Left lung (tissue), 10 donors: Measurements from ENCODE around the gene SETD5. TPM values are rescaled to one million over a fixed set of nuclear protein-coding genes. Genes with fewer than 3 reads are reported as not detected.

Experiments
- ATAC-seq: fragments of 200-7000 bp; cut with Tn5 transposase; one replicate; pipeline ENCODE4 v1.9.1; 2020; ENCODE audit warnings: moderate library complexity
- DNase-seq, 4 donors: peaks; one replicate each; pipeline ENCODE4 v3.0.0-alpha.2; 2013 to 2020
- H3K27ac ChIP-seq, 2 donors: fragments of 200-600 bp; sonication (generic) in 1 of 2; one replicate each; pipeline versions ENCODE4 v1.5.0 to v1.8.0; 2020 to 2021
- H3K27me3 ChIP-seq, 2 donors: fragments of 200-600 bp; sonication (generic) in 1 of 2; one replicate each; pipeline versions ENCODE4 v1.5.0 to v1.8.0; 2020 to 2021
- H3K36me3 ChIP-seq, 2 donors: fragments of 200-600 bp; sonication (generic) in 1 of 2; one replicate each; pipeline versions ENCODE4 v1.5.0 to v1.8.0; 2020 to 2021
- H3K4me1 ChIP-seq, 2 donors: fragments of 200-600 bp; one replicate each; pipeline ENCODE4 v1.8.0; 2021
- H3K4me3 ChIP-seq, 2 donors: fragments of 200-600 bp; sonication (generic) in 1 of 2; one replicate each; pipeline versions ENCODE4 v1.5.0 to v1.8.0; 2020 to 2021; ENCODE audit warnings: mild to moderate bottlenecking in 1 of 2
- H3K9me3 ChIP-seq, 2 donors: fragments of 200-600 bp; sonication (generic) in 1 of 2; one replicate each; pipeline versions ENCODE4 v1.5.0 to v1.8.0; 2020 to 2021
- intact Hi-C, 2 donors: fragments of 100-400 bp; cut with DNase I; formaldehyde crosslinking; loops; one replicate each; pipeline versions ENCODE4 v1.11.2 to v1.14.2; 2022
- polyA plus RNA-seq, 6 donors: library from polyadenylated mRNA; unstranded; fragments of 120-200 nt; gene quantifications; one replicate each; pipeline ENCODE4 v1.2.1, GENCODE V29; 2013; ENCODE audit not compliant: insufficient read length in 6 of 6
- total RNA-seq, 2 donors: library from RNA; stranded (reverse); fragmentation: NEBNext Ultra II Directional; extraction: Animal tissue kit (Norgen Biotek cat#: 25700); gene quantifications; one replicate each; pipeline ENCODE4 v1.2.1, GENCODE V29; 2021
- TF ChIP-seq, protein P1 (sequence below), 2 donors: fragments of 200-600 bp; sonication (generic) in 1 of 2; IDR thresholded peaks; one replicate each; pipeline versions ENCODE4 v1.5.0 to v1.8.0; 2021; ENCODE audit warnings: antibody characterized with exemption in 2 of 2
- donor health status: DM: no; HTN: yes; CAD: no.
- donor health status: DM: no; HTN: no; CAD: no.

SETD5 gene
- total and polyA plus RNA-seq, 8 donors: 82.2 to 195 (median 177) TPM

DNA sequence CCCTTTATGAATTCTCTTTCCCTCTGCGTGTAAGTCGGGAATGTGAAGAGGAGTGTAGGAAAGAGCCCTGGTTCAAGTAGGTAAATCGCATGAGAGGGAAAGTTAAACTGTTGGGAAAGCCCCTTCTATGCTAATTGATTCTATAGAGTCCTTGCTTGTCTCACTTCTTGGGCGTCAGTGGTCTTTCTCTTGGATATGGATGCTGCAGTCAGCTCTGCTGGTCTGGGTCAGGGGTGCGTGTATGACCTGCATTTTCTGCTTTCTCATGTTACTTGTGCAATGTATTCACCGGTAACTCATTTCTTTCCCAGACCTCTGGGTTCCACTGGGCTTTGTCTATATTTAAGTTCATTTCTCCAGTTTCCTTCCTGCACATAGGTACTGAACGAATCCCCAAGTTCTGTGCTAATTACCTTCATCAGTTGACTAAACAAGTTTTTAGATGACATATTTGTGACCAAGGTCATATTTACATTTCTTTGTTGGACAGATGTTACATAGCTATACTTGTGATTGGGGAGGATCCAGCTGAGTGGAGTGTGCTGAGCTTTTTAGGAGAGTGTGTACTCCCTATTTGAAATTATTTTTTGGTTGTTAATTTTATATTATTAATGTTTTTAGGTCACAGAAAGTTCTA lies 1.4 kb downstream of the SETD5 start:
- Histone ChIP-seq H3K9me3 (no peaks in the 10 kb centered on the region), H3K27me3 (no peaks in the 10 kb centered on the region), H3K36me3 (peaks cover 0 to 11% of the 10 kb centered on the region in 2 donors), H3K27ac (peak overlapping the region; percentile 95 to 98), H3K4me1 (peaks cover 54 to 75% of the 10 kb centered on the region in 2 donors), H3K4me3 (peak overlapping the region; percentile 79 to 85)
- intact Hi-C loops: loop anchor here in 1 of 2 donors (10.0 kb wide), 1 partner anchor 46 kb away; no protein-coding TSS in a partner anchor
- TF ChIP-seq, protein P1, sequence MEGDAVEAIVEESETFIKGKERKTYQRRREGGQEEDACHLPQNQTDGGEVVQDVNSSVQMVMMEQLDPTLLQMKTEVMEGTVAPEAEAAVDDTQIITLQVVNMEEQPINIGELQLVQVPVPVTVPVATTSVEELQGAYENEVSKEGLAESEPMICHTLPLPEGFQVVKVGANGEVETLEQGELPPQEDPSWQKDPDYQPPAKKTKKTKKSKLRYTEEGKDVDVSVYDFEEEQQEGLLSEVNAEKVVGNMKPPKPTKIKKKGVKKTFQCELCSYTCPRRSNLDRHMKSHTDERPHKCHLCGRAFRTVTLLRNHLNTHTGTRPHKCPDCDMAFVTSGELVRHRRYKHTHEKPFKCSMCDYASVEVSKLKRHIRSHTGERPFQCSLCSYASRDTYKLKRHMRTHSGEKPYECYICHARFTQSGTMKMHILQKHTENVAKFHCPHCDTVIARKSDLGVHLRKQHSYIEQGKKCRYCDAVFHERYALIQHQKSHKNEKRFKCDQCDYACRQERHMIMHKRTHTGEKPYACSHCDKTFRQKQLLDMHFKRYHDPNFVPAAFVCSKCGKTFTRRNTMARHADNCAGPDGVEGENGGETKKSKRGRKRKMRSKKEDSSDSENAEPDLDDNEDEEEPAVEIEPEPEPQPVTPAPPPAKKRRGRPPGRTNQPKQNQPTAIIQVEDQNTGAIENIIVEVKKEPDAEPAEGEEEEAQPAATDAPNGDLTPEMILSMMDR (IDR thresholded peaks at IDR 0.05): no peak
- no peak for ATAC-seq
- peak in 2 of 4 donors; percentile 38 to 50 for DNase-seq

DNA sequence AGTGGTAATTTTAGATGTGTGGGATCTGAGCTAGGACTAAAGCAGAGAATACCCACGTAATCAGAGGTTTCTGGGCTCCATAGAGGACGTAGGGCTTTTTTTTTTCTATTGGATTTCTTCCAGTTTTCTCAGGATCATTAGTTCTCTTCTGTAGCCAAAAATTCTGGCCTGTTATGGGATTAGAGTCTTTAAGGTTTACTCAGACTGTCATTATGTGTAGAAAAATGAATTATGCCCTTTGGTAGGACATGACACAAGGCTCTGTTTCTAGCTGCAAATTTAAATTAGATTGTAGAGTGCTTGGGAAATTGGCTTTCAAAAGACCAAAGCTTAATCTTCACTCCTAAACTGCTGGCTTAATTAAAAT lies 1.9 kb downstream of the SETD5 start:
- H3K36me3 ChIP-seq: peaks cover 0 to 10% of the 10 kb centered on the region in 2 donors
- DNase-seq (no peak), ATAC-seq (no peak)
- H3K4me1 ChIP-seq: peaks cover 51 to 75% of the 10 kb centered on the region in 2 donors
- intact Hi-C loops: loop anchor here in 1 of 2 donors (10.0 kb wide), 1 partner anchor 45 kb away; no protein-coding TSS in a partner anchor
- H3K9me3 ChIP-seq: no peaks in the 10 kb centered on the region
- TF ChIP-seq, protein P1 (IDR thresholded peaks at IDR 0.05): no peak
- peak overlapping the region; percentile 95 to 98 for H3K27ac ChIP-seq
- peak overlapping the region; percentile 79 to 85 for H3K4me3 ChIP-seq
- H3K27me3 ChIP-seq: no peaks in the 10 kb centered on the region

DNA sequence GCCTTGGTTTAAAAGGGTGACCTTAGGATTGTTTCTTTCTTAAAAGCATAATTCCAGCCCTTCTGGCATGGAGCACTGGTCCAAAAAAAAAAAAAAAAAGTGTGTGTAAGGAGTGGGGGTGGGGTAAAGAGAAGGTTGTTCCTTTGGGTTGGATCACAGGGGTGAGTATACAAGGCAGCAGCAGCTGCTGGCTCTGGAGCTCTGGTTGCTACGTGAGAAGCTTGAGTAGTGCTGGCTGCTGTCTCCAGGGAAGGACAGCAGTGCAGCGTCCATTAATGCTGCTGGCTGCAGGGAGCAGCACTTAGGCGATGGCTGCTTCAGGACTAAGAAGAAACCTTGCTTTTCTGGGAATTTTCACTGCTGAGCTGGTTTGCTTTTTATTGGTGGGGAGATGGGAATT lies 2.3 kb downstream of the SETD5 start:
- TF ChIP-seq, protein P1 (IDR thresholded peaks at IDR 0.05): no peak
- Histone ChIP-seq H3K4me3 (peak overlapping the region; percentile 79 to 85), H3K9me3 (no peaks in the 10 kb centered on the region), H3K36me3 (peaks cover 0 to 7% of the 10 kb centered on the region in 2 donors), H3K27me3 (no peaks in the 10 kb centered on the region), H3K27ac (peak overlapping the region; percentile 95 to 98), H3K4me1 (peaks cover 51 to 75% of the 10 kb centered on the region in 2 donors)
- peak; percentile 58 to 96 (median 80) for DNase-seq
- peak; percentile 4 for ATAC-seq
- intact Hi-C loops: loop anchor here in 1 of 2 donors (10.0 kb wide), 1 partner anchor 45 kb away; no protein-coding TSS in a partner anchor

DNA sequence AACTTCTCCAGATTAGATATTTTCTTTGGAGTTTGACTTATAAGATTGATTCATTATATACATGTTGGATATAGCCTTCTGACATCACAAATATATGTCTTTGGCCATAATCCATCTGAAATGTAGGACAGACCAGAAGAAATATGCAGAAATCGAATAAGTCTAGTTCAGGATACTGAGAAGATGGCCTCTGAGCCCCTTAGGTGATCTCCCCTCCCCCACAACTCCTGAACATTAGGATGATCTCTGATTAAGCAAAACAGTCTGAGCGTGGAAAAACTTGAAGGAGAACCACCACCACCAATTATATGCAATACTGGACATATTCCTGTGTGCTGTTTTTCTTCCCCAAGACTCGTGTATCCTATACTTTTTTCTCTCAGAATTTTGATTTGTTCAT lies 3.2 kb downstream of the SETD5 start:
- H3K27me3 ChIP-seq: no peaks in the 10 kb centered on the region
- TF ChIP-seq, protein P1 (IDR thresholded peaks at IDR 0.05): no peak
- H3K9me3 ChIP-seq: no peaks in the 10 kb centered on the region
- no peak for DNase-seq
- no peak overlapping the region for H3K4me3 ChIP-seq
- ATAC-seq: no peak
- H3K4me1 ChIP-seq: peaks cover 51 to 75% of the 10 kb centered on the region in 2 donors
- H3K36me3 ChIP-seq: no peaks in the 10 kb centered on the region
- intact Hi-C loops: no loop called here
- peak overlapping the region; percentile 95 to 98 for H3K27ac ChIP-seq

DNA sequence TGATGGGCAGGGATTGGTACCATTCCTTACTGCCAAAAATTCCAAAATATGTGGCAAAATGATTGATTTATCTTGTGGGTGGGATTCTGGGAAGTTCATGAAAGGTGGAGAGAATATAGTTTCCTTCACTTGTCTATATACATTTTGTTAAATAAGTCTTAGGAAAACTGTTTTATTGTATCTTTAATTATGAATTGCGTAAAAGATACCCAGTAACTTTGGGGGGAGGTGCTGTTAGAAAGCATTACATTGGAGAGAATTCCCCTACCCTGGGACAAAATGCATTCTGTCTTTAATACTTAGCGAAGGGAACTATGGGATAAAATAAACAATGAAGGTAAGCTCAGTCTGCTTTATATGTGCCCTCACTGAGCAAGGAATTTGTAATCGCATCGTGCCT lies 4.6 kb downstream of the SETD5 start:
- ATAC-seq: no peak
- Histone ChIP-seq H3K27me3 (no peaks in the 10 kb centered on the region), H3K9me3 (no peaks in the 10 kb centered on the region), H3K4me3 (no peak overlapping the region), H3K36me3 (no peaks in the 10 kb centered on the region), H3K4me1 (peaks cover 51 to 82% of the 10 kb centered on the region in 2 donors), H3K27ac (peak overlapping the region; percentile 13 to 14)
- TF ChIP-seq, protein P1 (IDR thresholded peaks at IDR 0.05): no peak
- intact Hi-C loops: no loop called here
- DNase-seq: no peak
